Left renal cortex interstitium (tissue), 4 donors: ENCODE measurements around the gene SLC52A3. TPM values are rescaled to one million over a fixed set of nuclear protein-coding genes. Genes with fewer than 3 reads are reported as not detected.
A peak's percentile ranks its signal among the peaks of the same experiment; 100 is the strongest.
"Not testable (repeated sequence)": the region's sequence is repeated elsewhere in the genome, so short reads cannot be mapped to it uniquely, and the experiment has no call there.

Experiments used
- DNase-seq, 4 donors: peaks; one replicate each; pipeline ENCODE4 v3.0.0-alpha.2; 2013; ENCODE audit warnings: low read depth in 4 of 4, low spot score in 2 of 4, missing footprints in 1 of 4
- polyA plus RNA-seq, 4 donors: library from polyadenylated mRNA; unstranded; fragments of 120-200 nt; gene quantifications; one replicate each; pipeline ENCODE4 v1.2.1, GENCODE V29; 2013; ENCODE audit not compliant: insufficient read length in 4 of 4

SLC52A3 gene
- polyA plus RNA-seq, 4 donors: 3.4 to 6.6 (median 4.2) TPM

- DNase-seq: no peak
Measured at GRCh38 chr20:731891-732560, 36.3 kb downstream of the SLC52A3 start.

- DNase-seq: no peak
Measured at GRCh38 chr20:730005-730404, 38.3 kb downstream of the SLC52A3 start.

- DNase-seq: peak in 2 of 4 donors; percentile 50 to 60
Measured at GRCh38 chr20:728256-728944, 39.9 kb downstream of the SLC52A3 start.

- DNase-seq: no peak
Measured at GRCh38 chr20:726160-726559, 42.1 kb downstream of the SLC52A3 start.

- no peak for DNase-seq
Measured at GRCh38 chr20:725491-725890, 42.8 kb downstream of the SLC52A3 start.

GRCh38 chr20:724797-725196 is 43.5 kb downstream of the SLC52A3 start:
- not testable (repeated sequence) for DNase-seq

- no peak for DNase-seq
Measured at GRCh38 chr20:723756-724155, 44.5 kb downstream of the SLC52A3 start.

GRCh38 chr20:722822-723644 is 45.3 kb downstream of the SLC52A3 start:
- DNase-seq: no peak

- no peak for DNase-seq
Measured at GRCh38 chr20:721876-722275, 46.4 kb downstream of the SLC52A3 start.

- no peak for DNase-seq
Measured at GRCh38 chr20:719816-720215, 48.5 kb downstream of the SLC52A3 start.

- no peak for DNase-seq
Measured at GRCh38 chr20:719068-719467, 49.2 kb downstream of the SLC52A3 start.

- no peak for DNase-seq
Measured at GRCh38 chr20:717832-718231, 50.5 kb downstream of the SLC52A3 start.

GRCh38 chr20:717271-717670 is 51.0 kb downstream of the SLC52A3 start:
- DNase-seq: no peak

- DNase-seq: no peak
Measured at GRCh38 chr20:714453-714852, 53.8 kb downstream of the SLC52A3 start.

- no peak for DNase-seq
Measured at GRCh38 chr20:711576-711975, 56.7 kb downstream of the SLC52A3 start.

- no peak for DNase-seq
Measured at GRCh38 chr20:710780-711450, 57.4 kb downstream of the SLC52A3 start.

Other genes with a start within 250 kb of the SLC52A3 start
- gene CSNK2A1, start 224.7 kb downstream of the SLC52A3 start, polyA plus RNA-seq: 100 to 1,000 TPM; 127 to 158 (median 142) TPM
- 1 to 10 TPM; 1.0 to 2.6 (median 1.5) TPM for gene TCF15, start 158.2 kb downstream of the SLC52A3 start, polyA plus RNA-seq
- gene SRXN1, start 115.3 kb downstream of the SLC52A3 start, polyA plus RNA-seq: 10 to 100 TPM; 10.4 to 15.1 (median 13.1) TPM
- under 1 TPM in 3 of 4 donors, not detected in 1; 0.07 to 0.17 (median 0.08) TPM for gene SCRT2, start 92.7 kb downstream of the SLC52A3 start, polyA plus RNA-seq
- gene FAM110A, start 65.2 kb upstream of the SLC52A3 start, polyA plus RNA-seq: 10 to 100 TPM in 2 of 4 donors, 1 to 10 TPM in 2; 6.5 to 13.1 (median 9.7) TPM
- under 1 TPM; 0.17 to 0.40 (median 0.25) TPM for gene ANGPT4, start 147.8 kb upstream of the SLC52A3 start, polyA plus RNA-seq
- gene RSPO4, start 233.8 kb upstream of the SLC52A3 start, polyA plus RNA-seq: 1 to 10 TPM in 3 of 4 donors, under 1 TPM in 1; 0.93 to 2.6 (median 1.7) TPM